ENCODE measurements around the gene KIF12. TPM values are rescaled to one million over a fixed set of nuclear protein-coding genes. Genes with fewer than 3 reads are reported as not detected.
A peak's percentile ranks its signal among the peaks of the same experiment; 100 is the strongest.

Gene KIF12
- total and polyA plus RNA-seq, 2 of the 13 experiments (the other 11 are each of a cell fraction or from before 2014, with no cell fraction given) = 1.8 to 12.5 TPM

- TF ChIP-seq ZBTB43 (CRISPR knock-in tag; conservative IDR thresholded peaks at IDR 0.05) (peak; percentile 62; the same call in 1 of the 2 replicates), NFE2L1 (CRISPR knock-in tag; IDR thresholded peaks at IDR 0.05; ENCODE audit: borderline replicate concordance) (0 out of 2 replicates have a peak, but pooled peaks have one; percentile 17), ZNF296 (CRISPR knock-in tag; conservative IDR thresholded peaks at IDR 0.05) (no peak), THAP7 (CRISPR knock-in tag; IDR thresholded peaks at IDR 0.05) (no peak), ZNF552 (CRISPR knock-in tag; IDR thresholded peaks at IDR 0.05; ENCODE audit: borderline replicate concordance) (peak; percentile 90), HNRNPH1 (optimal IDR thresholded peaks at IDR 0.05; ENCODE audit: low read depth, low read length) (no peak), ADNP (CRISPR knock-in tag; IDR thresholded peaks at IDR 0.05) (peak; percentile 95; the same call in 1 of the 2 replicates), ZNF713 (CRISPR knock-in tag; IDR thresholded peaks at IDR 0.05) (peak; percentile 94; the same call in 1 of the 2 replicates), GTF3A (CRISPR knock-in tag; conservative IDR thresholded peaks at IDR 0.05) (peak; percentile 75; the same call in 1 of the 2 replicates), MTA3 (CRISPR knock-in tag; IDR thresholded peaks at IDR 0.05) (no peak), JARID2 (CRISPR knock-in tag; IDR thresholded peaks at IDR 0.05; ENCODE audit: insufficient replicate concordance) (peak; percentile 67), HMGA1 (CRISPR knock-in tag; conservative IDR thresholded peaks at IDR 0.05) (no peak), DR1 (CRISPR knock-in tag; IDR thresholded peaks at IDR 0.05) (peak; percentile 92), REST (IDR thresholded peaks at IDR 0.05; ENCODE audit: borderline replicate concordance in 1 of 2, low read depth in 1 of 2, low read length in 2 of 2) (peak in 1 of 2 experiments; percentile 74; a peak in 2 of 4 replicates), NR3C1 (CRISPR knock-in tag; IDR thresholded peaks at IDR 0.05) (no peak)
Measured at GRCh38 chr9:114078021-114078780, 20.9 kb downstream of the KIF12 start, which contains the start of gene AMBP (continued).
